ENCODE data around the gene RORC.

Gene RORC

DNA sequence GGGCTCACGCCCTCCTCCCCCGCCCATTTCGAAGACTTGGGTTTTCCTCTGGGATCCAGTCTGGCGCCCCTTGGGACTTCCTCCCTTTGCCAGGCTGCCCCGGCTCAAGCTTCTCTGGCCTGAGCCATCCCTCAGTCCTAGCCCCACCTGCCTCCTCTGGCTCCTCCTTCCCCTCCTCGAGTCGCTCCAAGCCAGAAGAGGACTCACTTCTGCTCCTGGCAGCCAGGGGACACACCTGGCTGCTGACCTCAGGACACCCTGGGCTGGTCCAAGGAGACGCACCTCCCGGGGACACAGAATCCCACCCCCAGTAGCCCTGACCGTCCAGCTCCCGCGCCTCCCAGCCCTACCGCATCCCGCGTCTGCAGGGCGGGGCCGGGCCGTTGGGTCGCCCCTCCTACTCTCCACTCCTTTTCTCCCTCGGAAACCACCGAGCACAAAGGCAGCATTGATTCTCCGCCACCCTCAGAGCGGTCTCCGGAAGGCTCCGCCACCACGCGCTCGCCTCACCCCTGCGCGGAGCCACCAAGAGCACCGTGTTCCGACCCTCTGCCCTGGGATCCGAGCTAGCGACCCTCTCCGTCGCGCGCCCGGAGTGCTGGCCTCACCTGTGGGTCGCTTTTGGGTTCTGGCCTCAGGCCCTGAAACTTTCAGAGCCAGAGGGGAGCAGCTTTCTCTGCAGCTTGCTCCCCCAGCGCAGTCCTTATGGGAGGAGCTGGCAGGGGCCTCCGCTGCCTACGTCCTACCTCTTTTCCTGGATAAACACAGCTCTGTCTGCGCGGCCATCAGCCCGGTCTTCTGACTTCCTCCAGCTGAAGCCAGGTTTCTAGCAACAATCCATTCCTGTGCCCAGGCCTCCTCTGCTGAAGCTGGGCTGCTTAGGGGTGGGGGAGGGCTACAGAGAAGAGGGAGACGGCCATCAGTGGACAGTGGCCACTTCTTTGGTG lies 8.1 kb upstream of the RORC start, which contains the start of gene C2CD4D:
Gene C2CD4D (minus strand): TSS at position 364 of the 947 bp plus-strand sequence. CDS start 831 bp downstream, outside the sequence.
- Mint-ChIP-seq H3K9me3 (no peaks in the 10 kb centered on the region), H3K4me1 (ENCODE audit: low read depth) (peaks cover 34% of the 10 kb centered on the region), H3K27me3 (ENCODE audit: low read depth) (no peaks in the 10 kb centered on the region), H3K36me3 (ENCODE audit: low read depth) (peaks cover 2% of the 10 kb centered on the region), H3K27ac (peak within 1 kb of the TSS; percentile 82), H3K4me3 (peak within 1 kb of the TSS; percentile 78)

DNA sequence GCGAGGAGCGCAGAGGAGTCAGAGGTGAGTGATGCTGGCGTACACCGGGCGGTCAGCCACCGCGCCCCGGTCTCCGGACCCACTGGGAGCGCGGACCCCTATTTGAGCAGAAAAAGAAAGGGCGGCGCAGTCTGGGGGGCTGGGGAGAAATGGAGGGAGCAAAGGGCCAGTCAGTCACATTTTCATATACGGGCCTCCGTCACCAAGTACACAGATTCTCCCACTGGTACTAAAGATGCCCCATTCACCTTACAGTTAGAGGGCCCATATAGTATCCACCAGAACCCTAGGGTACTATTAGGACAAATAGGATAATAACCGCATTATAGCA lies 7.4 kb upstream of the RORC start:
- Mint-ChIP-seq H3K27ac (peak overlapping the region; percentile 82), H3K4me1 (ENCODE audit: low read depth) (peaks cover 33% of the 10 kb centered on the region), H3K36me3 (ENCODE audit: low read depth) (peaks cover 2% of the 10 kb centered on the region), H3K4me3 (peak overlapping the region; percentile 78), H3K9me3 (no peaks in the 10 kb centered on the region), H3K27me3 (ENCODE audit: low read depth) (no peaks in the 10 kb centered on the region)

DNA sequence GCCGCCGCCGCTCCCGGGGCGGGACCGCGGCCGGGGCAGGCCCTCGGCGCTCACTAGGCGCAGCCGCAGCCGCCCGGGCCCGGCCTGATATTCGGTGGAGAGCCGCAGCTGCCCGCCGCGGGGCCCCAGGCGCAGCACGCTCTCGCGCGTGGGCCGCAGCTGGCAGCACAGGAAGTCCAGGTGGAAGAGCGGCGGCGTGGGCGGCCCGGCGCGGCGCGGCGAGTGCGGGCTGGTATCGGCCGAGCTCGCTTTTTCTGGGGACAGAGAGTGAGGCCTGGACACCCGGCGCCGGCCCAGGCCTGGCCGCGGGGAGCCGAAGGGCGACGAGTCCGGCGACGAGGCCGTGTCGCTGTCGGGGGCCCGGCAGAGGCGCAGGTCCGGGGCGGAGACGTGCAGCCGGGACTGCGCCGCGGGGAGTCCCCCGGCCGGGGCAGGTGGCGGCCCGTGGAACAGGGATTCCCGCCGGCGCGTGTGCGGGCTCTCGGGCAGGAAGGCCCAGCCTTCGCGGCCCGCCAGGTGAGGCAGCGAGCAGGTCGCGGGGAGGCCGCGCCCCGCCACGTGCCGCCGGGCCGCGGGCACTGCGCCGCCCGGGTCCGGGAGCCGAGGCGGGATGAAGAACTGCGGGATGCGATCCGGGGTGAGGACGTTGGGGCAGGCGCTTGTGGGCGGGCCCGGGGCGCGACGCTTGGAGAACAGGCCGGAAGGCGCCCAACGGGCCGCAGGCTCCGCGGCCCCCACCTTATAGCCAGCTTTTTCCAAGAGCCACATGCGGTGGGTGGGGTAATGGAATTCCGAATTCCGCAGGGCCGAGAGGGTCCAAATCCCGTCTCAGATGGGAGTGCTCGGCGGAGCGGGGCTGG lies 6.8 kb upstream of the RORC start:
- peaks cover 39% of the 10 kb centered on the region for H3K4me1 Mint-ChIP-seq (ENCODE audit: low read depth)
- H3K4me3 Mint-ChIP-seq, result peak overlapping the region; percentile 78
- no peaks in the 10 kb centered on the region for H3K9me3 Mint-ChIP-seq
- no peaks in the 10 kb centered on the region for H3K27me3 Mint-ChIP-seq (ENCODE audit: low read depth)
- H3K27ac Mint-ChIP-seq, result peak overlapping the region; percentile 82
- peaks cover 2% of the 10 kb centered on the region for H3K36me3 Mint-ChIP-seq (ENCODE audit: low read depth)

DNA sequence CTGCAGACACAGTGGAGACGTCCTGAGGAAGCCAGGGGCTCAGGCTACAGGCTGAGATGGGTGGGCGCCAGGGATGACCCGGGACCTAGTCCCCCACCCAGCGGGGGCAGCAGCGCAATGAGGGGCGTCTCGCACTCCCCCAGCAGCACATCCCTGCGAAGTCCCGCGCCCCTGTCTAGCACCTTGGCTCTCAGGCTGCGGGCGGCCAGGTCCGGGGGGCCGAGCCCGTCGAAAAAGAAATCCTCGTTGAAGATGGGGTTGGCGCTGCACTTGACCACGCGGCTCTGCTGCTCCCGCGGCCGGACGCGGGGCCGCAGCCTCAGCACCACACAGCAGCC lies 6.3 kb upstream of the RORC start:
- H3K36me3 Mint-ChIP-seq (ENCODE audit: low read depth), result peaks cover 2% of the 10 kb centered on the region
- H3K27ac Mint-ChIP-seq, result peak overlapping the region; percentile 69

DNA sequence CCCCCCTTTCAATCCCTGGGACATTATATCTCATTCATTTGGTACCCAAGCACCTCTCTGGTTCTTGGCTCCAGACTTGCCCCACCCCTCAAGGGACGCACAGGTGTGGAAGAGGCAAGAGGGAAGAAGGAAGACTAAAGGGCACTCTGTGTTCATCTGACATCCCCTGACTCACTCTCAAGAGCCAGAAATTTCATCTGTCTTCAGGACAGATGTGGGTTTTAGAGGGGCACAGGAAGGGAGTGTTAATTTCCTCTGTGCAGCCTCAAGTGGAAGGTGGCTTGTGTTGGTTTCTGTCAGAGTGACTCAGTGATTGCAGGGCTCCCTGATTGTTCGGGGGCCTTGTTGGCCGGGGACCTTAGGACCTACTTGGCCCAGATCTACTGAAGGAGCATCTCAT lies 5.6 kb upstream of the RORC start:
- peak overlapping the region; percentile 69 for H3K27ac Mint-ChIP-seq
- H3K36me3 Mint-ChIP-seq (ENCODE audit: low read depth), result peaks cover 2% of the 10 kb centered on the region
- H3K4me1 Mint-ChIP-seq (ENCODE audit: low read depth), result peaks cover 47% of the 10 kb centered on the region

More for the DNA sequence above, 6.3 kb upstream of the RORC start:
- peaks cover 43% of the 10 kb centered on the region for H3K4me1 Mint-ChIP-seq (ENCODE audit: low read depth)
- H3K27me3 Mint-ChIP-seq (ENCODE audit: low read depth), result no peaks in the 10 kb centered on the region
- no peaks in the 10 kb centered on the region for H3K9me3 Mint-ChIP-seq
- peak overlapping the region; percentile 68 for H3K4me3 Mint-ChIP-seq

DNA sequence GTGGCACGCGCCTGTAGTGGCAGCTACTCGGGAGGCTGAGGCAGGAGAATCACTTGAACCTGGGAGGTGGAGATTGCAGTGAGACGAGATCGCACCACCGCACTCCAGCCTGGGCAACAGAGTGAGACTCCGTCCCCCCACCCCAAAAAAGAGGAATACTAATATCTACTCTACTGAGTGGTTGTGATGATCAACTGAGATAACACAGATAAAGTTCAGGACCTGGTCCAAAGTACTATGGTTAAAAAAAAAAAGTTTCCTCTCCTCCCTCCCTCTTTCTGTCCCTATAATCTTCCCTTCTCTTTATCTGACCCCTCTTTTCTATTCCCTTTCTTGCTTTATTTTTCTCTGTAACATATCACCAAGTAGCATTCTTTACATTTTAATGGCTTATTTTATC lies 4.0 kb upstream of the RORC start:
- Mint-ChIP-seq H3K27me3 (ENCODE audit: low read depth) (no peaks in the 10 kb centered on the region), H3K36me3 (ENCODE audit: low read depth) (peaks cover 2% of the 10 kb centered on the region), H3K4me1 (ENCODE audit: low read depth) (peaks cover 48% of the 10 kb centered on the region), H3K9me3 (no peaks in the 10 kb centered on the region), H3K27ac (no peak overlapping the region), H3K4me3 (no peak overlapping the region)

More for the DNA sequence above, 5.6 kb upstream of the RORC start:
- no peaks in the 10 kb centered on the region for H3K9me3 Mint-ChIP-seq
- no peaks in the 10 kb centered on the region for H3K27me3 Mint-ChIP-seq (ENCODE audit: low read depth)
- peak overlapping the region; percentile 68 for H3K4me3 Mint-ChIP-seq

DNA sequence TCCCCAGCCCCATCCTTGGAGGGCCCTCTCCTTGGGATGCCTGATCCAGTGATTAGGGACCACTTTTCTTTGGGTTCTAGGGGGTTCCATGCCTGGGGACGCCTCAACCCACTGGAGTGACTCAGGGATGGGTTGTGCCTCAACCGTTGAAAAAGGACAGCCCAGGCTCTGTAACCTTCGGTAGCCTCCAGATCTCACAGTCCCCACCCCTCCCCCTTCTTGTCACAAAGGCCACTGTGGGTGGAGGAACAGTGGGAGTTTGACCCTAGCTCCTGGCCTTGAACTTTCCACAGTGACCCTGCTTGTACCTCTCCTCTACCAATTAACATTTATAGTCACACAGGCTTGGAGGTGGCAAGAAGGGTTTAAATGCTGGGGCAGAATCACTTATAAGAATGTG lies 2.6 kb upstream of the RORC start:
- Mint-ChIP-seq H3K9me3 (no peaks in the 10 kb centered on the region), H3K4me3 (no peak overlapping the region), H3K36me3 (ENCODE audit: low read depth) (peaks cover 2% of the 10 kb centered on the region), H3K27ac (no peak overlapping the region), H3K27me3 (ENCODE audit: low read depth) (no peaks in the 10 kb centered on the region), H3K4me1 (ENCODE audit: low read depth) (peaks cover 53% of the 10 kb centered on the region)

DNA sequence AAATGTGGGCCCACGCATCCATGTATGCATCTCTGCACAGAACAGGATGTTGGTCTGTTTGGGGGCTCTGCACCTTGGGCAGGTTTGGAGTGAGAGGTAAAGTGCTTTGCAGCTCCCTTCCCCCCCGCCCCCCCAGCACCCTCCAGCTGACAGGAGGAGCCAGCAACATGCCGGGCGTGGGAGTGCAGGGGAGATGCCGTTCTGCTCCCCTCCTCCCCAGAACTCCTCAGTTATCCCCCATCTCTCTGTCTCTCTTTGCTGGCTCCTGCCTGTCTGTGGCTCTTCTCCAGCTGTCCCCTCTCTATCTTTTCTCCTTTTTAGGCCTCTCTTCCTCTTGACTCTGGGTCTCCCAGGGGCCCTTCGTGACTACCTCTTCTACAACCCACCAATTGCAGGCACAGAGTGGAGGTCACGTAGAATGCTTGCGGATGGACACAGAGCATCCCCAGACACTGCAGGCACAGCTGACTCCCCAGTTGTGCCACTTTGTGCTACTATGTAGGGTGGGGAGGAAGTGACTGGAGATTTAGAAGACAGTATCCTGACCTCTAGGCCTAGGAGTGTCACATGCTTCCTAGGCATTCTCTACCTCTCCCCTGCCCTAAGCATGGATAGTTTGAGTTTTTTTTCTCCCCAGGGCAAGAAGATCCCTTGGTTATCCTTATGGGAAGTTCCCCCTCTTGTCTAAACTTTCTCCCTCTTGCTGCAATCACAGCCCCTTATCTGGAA lies 1.7 kb upstream of the RORC start:
- peaks cover 57% of the 10 kb centered on the region for H3K4me1 Mint-ChIP-seq (ENCODE audit: low read depth)
- H3K4me3 Mint-ChIP-seq, result peak overlapping the region; percentile 47

DNA sequence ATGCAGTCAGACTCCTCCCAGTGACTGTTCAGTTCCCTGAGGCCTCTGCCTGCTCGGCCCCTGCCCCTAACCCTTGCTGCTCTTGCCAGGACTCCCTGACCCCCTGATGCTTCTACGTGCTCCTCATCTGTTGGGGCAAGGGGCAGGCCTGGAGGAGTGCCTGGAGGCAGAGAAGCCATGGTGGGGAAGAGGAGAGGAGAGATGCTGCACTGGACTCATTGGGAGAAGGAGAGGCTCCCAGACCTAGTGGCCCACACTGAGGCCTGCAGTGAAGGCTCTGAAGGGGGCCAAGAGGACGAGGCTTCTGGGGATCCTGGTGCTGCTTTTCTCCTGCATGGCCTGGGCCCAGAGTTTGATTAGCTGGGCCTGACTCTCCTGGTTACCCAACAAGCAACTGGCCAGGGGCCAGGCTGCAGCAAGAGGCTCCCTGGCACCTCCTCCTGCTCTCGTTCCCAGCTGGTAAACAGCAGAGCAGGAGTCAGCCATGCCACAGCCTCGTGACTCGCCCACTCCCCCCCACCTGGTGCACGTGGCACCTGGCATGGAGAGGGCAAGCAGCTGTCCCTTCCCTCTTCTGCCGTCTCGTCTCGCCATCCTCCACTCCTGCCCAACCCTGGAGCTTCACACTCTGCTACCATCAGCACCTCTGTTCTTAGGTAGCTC lies 847 bp upstream of the RORC start:
- Mint-ChIP-seq H3K36me3 (ENCODE audit: low read depth) (peaks cover 2% of the 10 kb centered on the region), H3K27me3 (ENCODE audit: low read depth) (no peaks in the 10 kb centered on the region), H3K4me1 (ENCODE audit: low read depth) (peaks cover 58% of the 10 kb centered on the region), H3K4me3 (no peak overlapping the region), H3K27ac (peak overlapping the region; percentile 42), H3K9me3 (no peaks in the 10 kb centered on the region)

More for the DNA sequence above, 1.7 kb upstream of the RORC start:
- H3K27ac Mint-ChIP-seq, result peak overlapping the region; percentile 43
- no peaks in the 10 kb centered on the region for H3K27me3 Mint-ChIP-seq (ENCODE audit: low read depth)
- H3K36me3 Mint-ChIP-seq (ENCODE audit: low read depth), result peaks cover 2% of the 10 kb centered on the region
- no peaks in the 10 kb centered on the region for H3K9me3 Mint-ChIP-seq

DNA sequence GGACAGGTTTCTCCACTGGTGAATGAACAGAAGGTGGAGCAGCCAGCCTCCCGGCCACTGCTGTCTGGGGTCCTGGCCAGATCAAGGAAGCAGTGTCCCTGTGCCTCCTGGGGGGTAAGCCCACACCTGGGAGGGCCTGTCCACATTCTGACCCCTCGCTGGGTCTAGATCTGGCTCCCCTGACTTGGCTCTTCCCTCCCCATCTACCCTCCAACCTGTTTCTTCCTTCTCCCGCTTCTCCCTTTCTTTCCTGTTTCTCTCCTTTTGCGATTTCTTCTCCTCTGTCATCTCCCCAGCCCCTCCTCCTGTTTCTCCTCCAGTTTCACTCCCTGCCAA lies 378 bp downstream of the RORC start:
- Mint-ChIP-seq H3K4me1 (ENCODE audit: low read depth) (peaks cover 51% of the 10 kb centered on the region), H3K36me3 (ENCODE audit: low read depth) (no peaks in the 10 kb centered on the region), H3K27me3 (ENCODE audit: low read depth) (no peaks in the 10 kb centered on the region), H3K4me3 (peak overlapping the region; percentile 15), H3K27ac (peak overlapping the region; percentile 83), H3K9me3 (no peaks in the 10 kb centered on the region)

DNA sequence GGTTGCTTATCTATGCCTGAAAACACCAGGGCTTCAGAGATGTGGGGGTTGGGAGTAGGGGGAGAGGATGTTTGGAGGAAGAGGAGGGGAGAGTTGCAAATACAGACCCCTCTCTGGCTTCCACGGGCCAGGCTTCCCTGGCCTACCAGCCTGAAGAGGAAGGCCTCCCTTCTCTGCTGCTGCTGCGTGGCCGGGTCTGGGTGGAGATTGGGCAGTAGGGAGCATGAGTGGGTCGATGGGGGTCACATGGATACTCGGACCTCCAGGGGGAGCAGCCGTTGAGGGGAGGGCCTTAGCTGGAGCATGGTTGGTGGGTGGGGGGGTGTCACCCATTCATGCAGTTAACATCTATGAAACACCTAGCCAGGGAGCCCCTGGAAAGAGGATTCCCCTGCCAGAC lies 1.5 kb downstream of the RORC start:
- peak overlapping the region; percentile 91 for H3K27ac Mint-ChIP-seq
- peaks cover 53% of the 10 kb centered on the region for H3K4me1 Mint-ChIP-seq (ENCODE audit: low read depth)
- no peaks in the 10 kb centered on the region for H3K9me3 Mint-ChIP-seq
- H3K27me3 Mint-ChIP-seq (ENCODE audit: low read depth), result no peaks in the 10 kb centered on the region
- no peaks in the 10 kb centered on the region for H3K36me3 Mint-ChIP-seq (ENCODE audit: low read depth)
- H3K4me3 Mint-ChIP-seq, result peak overlapping the region; percentile 75

DNA sequence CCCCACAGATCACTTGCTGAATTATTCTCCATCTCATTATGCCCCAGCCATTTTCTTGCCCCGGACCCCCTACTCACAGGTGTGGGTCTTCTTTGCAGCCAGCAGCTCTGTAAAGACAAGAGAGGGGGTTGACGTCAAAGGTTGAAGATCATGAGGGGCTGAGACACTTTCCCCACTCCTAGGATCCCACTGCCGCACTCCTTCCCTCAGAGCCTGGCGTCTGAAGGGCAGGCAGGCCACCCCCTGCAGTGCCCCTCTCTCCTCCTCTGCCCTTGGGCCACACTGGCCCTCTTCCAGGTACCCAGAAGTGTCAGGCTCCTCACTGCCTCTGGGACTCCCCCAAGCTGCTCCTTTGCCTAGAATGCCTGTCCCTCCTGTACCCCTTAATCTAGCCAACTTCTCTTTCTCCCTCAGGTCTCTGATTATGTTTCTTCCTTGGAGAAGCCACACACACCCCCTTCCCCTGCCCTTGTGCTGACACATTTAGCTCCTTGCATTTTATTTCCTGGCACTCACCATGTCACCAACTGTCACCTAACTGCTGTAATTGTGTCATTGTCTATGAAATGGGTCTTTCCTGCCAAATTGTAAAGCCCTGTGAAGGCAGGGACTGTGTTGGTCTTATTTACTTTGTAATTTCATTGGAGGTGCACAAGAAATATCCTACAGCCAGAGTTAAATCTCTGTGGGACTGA lies 2.1 kb downstream of the RORC start:
- Mint-ChIP-seq H3K27ac (peak overlapping the region; percentile 91), H3K4me3 (peak overlapping the region; percentile 75), H3K36me3 (ENCODE audit: low read depth) (no peaks in the 10 kb centered on the region), H3K4me1 (ENCODE audit: low read depth) (peaks cover 53% of the 10 kb centered on the region), H3K9me3 (no peaks in the 10 kb centered on the region), H3K27me3 (ENCODE audit: low read depth) (no peaks in the 10 kb centered on the region)

DNA sequence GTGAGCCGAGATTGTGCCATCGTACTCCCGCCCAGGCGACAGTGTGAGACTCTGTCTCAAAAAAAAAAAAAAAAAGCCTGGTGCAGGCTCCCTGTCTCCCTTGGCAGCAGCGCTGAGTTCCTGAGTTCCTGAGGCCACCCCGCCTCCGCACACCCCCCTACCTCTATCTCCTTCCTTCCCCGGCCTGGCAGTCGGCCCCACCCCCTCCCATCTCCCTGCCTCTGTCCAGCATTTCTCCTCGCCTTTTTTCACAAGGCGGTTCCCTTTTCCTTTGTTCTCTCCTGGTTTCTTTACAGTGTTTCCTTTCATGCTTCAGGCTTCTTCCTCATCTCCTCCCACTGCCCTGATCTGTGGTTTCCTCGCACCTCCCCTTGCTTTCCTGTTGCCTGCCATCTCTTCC lies 2.7 kb downstream of the RORC start:
- Mint-ChIP-seq H3K9me3 (no peaks in the 10 kb centered on the region), H3K36me3 (ENCODE audit: low read depth) (no peaks in the 10 kb centered on the region), H3K27me3 (ENCODE audit: low read depth) (no peaks in the 10 kb centered on the region), H3K4me3 (peak overlapping the region; percentile 75), H3K4me1 (ENCODE audit: low read depth) (peaks cover 50% of the 10 kb centered on the region), H3K27ac (peak overlapping the region; percentile 91)

Data from T-helper 1 cell treated with Interleukin-12 subunit alpha and Interleukin-12 subunit beta and Interleukin-4 antibody, amounts not matched to agents 30 μg/mL and 1 μg/mL, for 36 hours (primary cell).